ENCODE results near the gene IL17B.

DNA sequence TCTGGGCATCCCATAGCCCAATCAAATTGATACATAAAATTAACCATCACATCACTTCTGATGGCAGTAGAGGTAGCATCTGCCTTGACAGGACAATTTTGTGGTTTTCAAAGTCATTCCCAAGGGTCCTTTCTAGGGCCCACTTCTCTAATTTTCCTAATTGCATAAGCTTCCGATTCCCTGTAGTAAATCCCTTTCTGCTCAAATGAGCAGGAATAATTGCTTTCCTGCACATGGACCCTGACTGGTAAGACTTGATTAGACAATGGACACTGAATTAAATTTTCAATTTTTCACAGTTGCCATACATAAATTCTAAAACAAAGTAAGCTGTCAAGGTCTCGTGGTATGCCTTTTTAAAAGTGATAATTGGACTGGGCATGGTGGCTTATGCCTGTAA, 22.0 kb upstream of the IL17B start:
- TF ChIP-seq, protein P1, sequence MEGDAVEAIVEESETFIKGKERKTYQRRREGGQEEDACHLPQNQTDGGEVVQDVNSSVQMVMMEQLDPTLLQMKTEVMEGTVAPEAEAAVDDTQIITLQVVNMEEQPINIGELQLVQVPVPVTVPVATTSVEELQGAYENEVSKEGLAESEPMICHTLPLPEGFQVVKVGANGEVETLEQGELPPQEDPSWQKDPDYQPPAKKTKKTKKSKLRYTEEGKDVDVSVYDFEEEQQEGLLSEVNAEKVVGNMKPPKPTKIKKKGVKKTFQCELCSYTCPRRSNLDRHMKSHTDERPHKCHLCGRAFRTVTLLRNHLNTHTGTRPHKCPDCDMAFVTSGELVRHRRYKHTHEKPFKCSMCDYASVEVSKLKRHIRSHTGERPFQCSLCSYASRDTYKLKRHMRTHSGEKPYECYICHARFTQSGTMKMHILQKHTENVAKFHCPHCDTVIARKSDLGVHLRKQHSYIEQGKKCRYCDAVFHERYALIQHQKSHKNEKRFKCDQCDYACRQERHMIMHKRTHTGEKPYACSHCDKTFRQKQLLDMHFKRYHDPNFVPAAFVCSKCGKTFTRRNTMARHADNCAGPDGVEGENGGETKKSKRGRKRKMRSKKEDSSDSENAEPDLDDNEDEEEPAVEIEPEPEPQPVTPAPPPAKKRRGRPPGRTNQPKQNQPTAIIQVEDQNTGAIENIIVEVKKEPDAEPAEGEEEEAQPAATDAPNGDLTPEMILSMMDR (IDR thresholded peaks at IDR 0.05), result no peak
- TF ChIP-seq POLR2A (IDR thresholded peaks at IDR 0.05), result no peak
